OCI-LY3 (cell line): ENCODE data around the gene ROPN1.
"Not testable (repeated sequence)": the region's sequence is repeated elsewhere in the genome, so short reads cannot be mapped to it uniquely, and the experiment has no call there.

ENCODE experiments used
- H2AFZ ChIP-seq: fragments of 200-600, 300-600 bp; shearing (Covaris generic); 2 replicates; pipeline ENCODE4 v1.6.0; 2014; ENCODE audit warnings: antibody characterized with exemption, low read depth, low read length
- H3K27ac ChIP-seq: fragments of 200-600, 300-600 bp; sonication (generic); 2 replicates; pipeline ENCODE4 v1.5.1; 2014; ENCODE audit warnings: mild to moderate bottlenecking, low read length, moderate library complexity, mixed read lengths
- H3K27me3 ChIP-seq: fragments of 200-600, 300-600 bp; sonication (generic); 2 replicates; pipeline ENCODE4 v1.6.1; 2014; ENCODE audit warnings: low read depth, low read length, mixed read lengths
- H3K36me3 ChIP-seq: fragments of 200-600, 300-600 bp; sonication (generic); replicated peaks from 2 replicates; pipeline ENCODE3; 2014; ENCODE audit warnings: low read depth, low read length, mixed read lengths
- H3K4me1 ChIP-seq: fragments of 300-600, 200-600 bp; sonication (generic); 2 replicates; pipeline ENCODE4 v1.6.1; 2014; ENCODE audit warnings: low read length, mixed read lengths
- H3K4me2 ChIP-seq: fragments of 200-600, 300-600 bp; sonication (generic); 2 replicates; pipeline ENCODE4 v1.6.1; 2014; ENCODE audit warnings: low read length, mixed read lengths
- H3K4me3 ChIP-seq: fragments of 300-600, 200-600 bp; sonication (generic); 2 replicates; pipeline ENCODE4 v1.5.1; 2014; ENCODE audit warnings: antibody characterized with exemption, mild to moderate bottlenecking, low read length, moderate library complexity
- H3K79me2 ChIP-seq: fragments of 300-600, 200-600 bp; shearing (Covaris generic); 2 replicates; pipeline ENCODE4 v1.6.1; 2014; ENCODE audit warnings: mild to moderate bottlenecking, low read length, mixed read lengths
- H3K9ac ChIP-seq: fragments of 300-600, 200-600 bp; shearing (Covaris generic); 2 replicates; pipeline ENCODE4 v1.6.0; 2014; ENCODE audit warnings: mild to moderate bottlenecking, low read length, moderate library complexity
- H3K9me3 ChIP-seq: fragments of 200-600, 300-600 bp; shearing (Covaris generic); 2 replicates; pipeline ENCODE4 v1.6.1; 2014; ENCODE audit warnings: low read length, mixed read lengths; ENCODE audit not compliant: insufficient read depth
- H4K20me1 ChIP-seq: fragments of 200-600, 300-600 bp; sonication (generic); 2 replicates; pipeline ENCODE4 v1.6.1; 2016; ENCODE audit warnings: low read length, mixed read lengths; ENCODE audit not compliant: insufficient read depth
- EZH2phosphoT487 ChIP-seq: fragments of 200-600 bp; shearing (Covaris generic); IDR thresholded peaks from 2 replicates; pipeline ENCODE4 v1.6.1; 2018; ENCODE audit warnings: antibody characterized with exemption, mixed run types, low read depth
- TF ChIP-seq, protein P1 (sequence below): fragments of 200-600, 300-600 bp; sonication (generic); IDR thresholded peaks from 2 replicates; pipeline ENCODE4 v1.5.1; 2014; ENCODE audit warnings: antibody characterized with exemption, low read length, low read depth

The ROPN1 gene

DNA sequence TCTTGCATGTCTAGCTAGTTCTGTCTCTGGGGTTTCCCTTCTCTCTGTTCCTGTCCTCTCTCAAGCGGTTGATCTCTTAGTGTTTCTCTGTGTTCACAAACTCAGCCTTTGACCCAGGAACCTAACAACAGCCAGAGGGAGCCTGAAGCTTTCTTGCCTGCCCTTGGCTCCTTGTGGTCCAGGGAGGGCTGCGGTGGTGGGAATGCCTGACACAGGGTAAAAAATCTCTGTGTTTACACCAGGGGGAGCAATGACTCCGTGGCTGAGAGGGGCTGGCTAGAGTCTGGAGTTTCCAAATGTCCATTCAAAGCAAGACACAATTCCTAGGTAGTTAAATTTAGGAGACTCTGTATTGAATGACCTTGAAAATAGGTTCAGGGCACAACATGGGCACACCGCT, 24.6 kb upstream of the ROPN1 start:
- H3K9me3 ChIP-seq, H3K36me3 ChIP-seq, H3K27ac ChIP-seq, H3K4me2 ChIP-seq, H3K79me2 ChIP-seq, H2AFZ ChIP-seq, H3K4me1 ChIP-seq, H3K4me3 ChIP-seq, H3K9ac ChIP-seq, H4K20me1 ChIP-seq: not testable (repeated sequence)
- peaks cover 20% of the 10 kb centered on the region; the same call in 1 of the 2 replicates for H3K27me3 ChIP-seq
- TF ChIP-seq, protein P1, sequence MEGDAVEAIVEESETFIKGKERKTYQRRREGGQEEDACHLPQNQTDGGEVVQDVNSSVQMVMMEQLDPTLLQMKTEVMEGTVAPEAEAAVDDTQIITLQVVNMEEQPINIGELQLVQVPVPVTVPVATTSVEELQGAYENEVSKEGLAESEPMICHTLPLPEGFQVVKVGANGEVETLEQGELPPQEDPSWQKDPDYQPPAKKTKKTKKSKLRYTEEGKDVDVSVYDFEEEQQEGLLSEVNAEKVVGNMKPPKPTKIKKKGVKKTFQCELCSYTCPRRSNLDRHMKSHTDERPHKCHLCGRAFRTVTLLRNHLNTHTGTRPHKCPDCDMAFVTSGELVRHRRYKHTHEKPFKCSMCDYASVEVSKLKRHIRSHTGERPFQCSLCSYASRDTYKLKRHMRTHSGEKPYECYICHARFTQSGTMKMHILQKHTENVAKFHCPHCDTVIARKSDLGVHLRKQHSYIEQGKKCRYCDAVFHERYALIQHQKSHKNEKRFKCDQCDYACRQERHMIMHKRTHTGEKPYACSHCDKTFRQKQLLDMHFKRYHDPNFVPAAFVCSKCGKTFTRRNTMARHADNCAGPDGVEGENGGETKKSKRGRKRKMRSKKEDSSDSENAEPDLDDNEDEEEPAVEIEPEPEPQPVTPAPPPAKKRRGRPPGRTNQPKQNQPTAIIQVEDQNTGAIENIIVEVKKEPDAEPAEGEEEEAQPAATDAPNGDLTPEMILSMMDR: peak; percentile 30

DNA sequence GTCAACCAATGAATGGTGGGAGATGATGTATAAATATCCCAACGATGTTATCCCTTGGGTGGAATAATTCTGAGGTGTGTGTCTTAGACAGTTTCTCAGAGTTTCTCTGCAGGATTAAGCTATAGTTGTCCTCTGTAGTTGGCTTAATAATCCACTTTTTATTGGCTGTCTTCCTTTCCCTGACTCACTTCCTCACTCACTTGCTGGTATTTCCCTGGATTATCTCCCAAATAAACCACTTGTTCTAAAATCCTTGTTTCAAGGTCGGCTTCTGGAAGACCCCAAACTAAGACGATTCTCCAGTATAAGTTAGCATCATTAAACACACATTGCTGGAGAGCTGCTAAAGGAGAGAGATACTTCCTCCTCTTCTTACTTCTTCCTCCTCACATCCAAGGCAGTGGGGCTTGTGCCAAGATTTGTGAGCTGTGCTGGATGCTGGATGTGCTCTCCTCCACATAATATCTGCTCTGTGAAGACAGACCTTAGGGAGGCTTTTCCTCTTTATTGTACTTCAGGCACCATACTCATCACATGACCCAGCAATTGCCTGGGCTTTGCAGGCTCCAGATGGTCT, 22.5 kb upstream of the ROPN1 start:
- Histone ChIP-seq H3K4me1 (no peaks in the 10 kb centered on the region), H3K9me3 (no peaks in the 10 kb centered on the region), H3K9ac (no peak overlapping the region), H3K27me3 (peaks cover 17% of the 10 kb centered on the region; the same call in 1 of the 2 replicates), H3K4me2 (no peak overlapping the region), H3K4me3 (no peak overlapping the region), H4K20me1 (no peaks in the 10 kb centered on the region), H3K79me2 (no peaks in the 10 kb centered on the region), H3K27ac (no peak overlapping the region), H3K36me3 (no peaks in the 10 kb centered on the region), H2AFZ (no peak overlapping the region)
- no peak for TF ChIP-seq EZH2phosphoT487
- TF ChIP-seq, protein P1: no peak

DNA sequence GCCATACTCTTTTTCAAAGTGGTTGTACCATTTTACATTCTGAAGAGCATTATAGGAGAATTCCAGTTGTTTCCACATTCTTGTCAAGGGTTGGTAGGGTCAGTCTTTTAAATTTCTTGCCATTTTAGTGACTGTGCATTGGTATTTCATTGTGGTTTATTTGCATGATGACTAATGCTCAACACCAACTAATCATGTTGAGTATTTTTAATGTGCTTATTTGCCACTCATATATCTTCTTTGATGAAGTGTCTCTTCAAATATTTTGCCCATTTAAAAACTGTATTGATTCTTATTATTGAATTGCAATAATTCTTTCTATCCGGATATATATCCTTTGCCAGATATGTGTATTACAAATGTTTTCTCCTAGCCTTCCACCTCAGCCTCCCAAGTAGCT, 16.4 kb upstream of the ROPN1 start:
- H3K4me1 ChIP-seq: peaks cover 13% of the 10 kb centered on the region
- not testable (repeated sequence) for H3K4me2 ChIP-seq, H3K9me3 ChIP-seq, H3K79me2 ChIP-seq, H3K4me3 ChIP-seq, H2AFZ ChIP-seq, H3K27ac ChIP-seq, H3K36me3 ChIP-seq, H3K9ac ChIP-seq, H3K27me3 ChIP-seq, H4K20me1 ChIP-seq

DNA sequence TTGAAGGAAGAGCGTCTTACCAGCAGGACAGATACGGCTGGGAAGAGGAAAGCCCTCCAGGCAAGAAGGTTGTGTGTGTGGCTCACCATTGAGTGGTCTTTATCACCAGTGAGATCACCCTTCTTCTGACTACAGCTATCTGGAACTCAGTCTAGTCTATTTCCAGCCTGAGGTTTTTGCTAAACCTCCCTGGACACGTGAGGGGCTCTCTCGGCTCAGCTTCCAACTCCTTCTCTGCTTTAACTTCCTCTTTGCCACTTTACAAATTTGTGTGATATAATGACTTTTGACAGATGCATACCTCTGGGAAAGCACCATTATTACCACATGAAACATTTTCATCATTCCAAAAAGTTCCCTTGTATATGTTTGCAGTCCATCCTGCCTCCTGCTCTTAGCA, 15.3 kb upstream of the ROPN1 start:
- H3K4me2 ChIP-seq: peak overlapping the region; percentile 45
- H4K20me1 ChIP-seq: no peaks in the 10 kb centered on the region
- no peaks in the 10 kb centered on the region for H3K9me3 ChIP-seq
- no peak overlapping the region for H3K4me3 ChIP-seq
- no peaks in the 10 kb centered on the region for H3K36me3 ChIP-seq
- H3K27me3 ChIP-seq: no peaks in the 10 kb centered on the region
- no peak overlapping the region for H2AFZ ChIP-seq
- TF ChIP-seq, protein P1: no peak
- TF ChIP-seq EZH2phosphoT487: no peak
- H3K79me2 ChIP-seq: no peaks in the 10 kb centered on the region
- no peak overlapping the region for H3K27ac ChIP-seq
- no peak overlapping the region for H3K9ac ChIP-seq
- H3K4me1 ChIP-seq: peaks cover 13% of the 10 kb centered on the region

DNA sequence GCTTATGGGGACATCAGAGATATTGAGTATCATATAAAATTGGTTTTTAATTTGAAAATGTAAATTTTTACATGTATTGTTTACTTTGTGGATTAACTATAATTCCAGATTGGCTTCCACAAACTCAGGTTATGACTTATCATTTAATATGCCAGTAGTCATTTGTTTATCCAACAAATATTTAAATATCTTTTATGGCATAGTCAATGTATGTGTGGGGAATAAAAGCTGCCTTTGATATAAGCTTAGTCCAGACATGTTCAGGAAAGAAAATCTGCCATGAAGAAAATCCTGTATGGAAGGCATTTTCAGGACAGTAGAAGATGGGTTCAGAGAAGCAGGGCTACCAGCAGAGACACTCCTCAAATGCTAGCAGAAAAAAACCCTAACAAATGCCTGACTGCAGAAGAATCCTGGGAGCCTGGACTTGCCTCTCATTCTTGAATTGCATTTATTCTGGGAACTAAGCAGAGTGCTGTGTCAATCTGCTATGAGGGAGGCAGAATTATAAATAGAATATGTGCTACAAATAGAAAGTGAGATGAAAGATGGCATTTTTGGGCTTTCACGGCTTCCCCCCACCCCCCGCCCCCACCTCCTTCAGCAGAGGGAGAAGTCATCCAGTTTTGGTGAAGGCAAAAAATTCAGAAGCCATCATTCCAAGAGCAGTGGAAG, 10.6 kb upstream of the ROPN1 start:
- not testable (repeated sequence) for H3K36me3 ChIP-seq, H3K79me2 ChIP-seq, H2AFZ ChIP-seq, H3K4me3 ChIP-seq, H3K9ac ChIP-seq, H3K9me3 ChIP-seq, H3K27me3 ChIP-seq, H4K20me1 ChIP-seq, H3K4me2 ChIP-seq, H3K27ac ChIP-seq
- H3K4me1 ChIP-seq: peaks cover 11% of the 10 kb centered on the region

DNA sequence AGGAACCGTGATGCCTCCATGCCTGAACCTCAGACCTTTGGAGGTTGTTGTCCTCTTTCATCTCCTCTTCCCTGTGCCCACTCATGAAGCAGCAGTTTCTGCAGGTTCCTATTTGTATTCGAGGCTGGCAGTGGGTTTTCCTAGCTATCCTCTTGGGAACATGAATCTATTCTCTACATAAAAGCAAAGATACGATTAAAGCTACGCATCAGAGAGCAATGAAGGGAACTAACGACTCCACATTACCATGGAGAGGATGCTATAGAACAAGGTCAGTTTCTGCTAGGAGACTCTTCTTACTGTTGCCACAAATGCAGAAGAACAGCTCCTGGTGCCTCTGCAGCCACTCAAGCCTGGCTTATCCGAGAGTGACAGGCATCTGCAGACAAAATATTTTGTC, 9.4 kb upstream of the ROPN1 start:
- H3K4me2 ChIP-seq, H3K27ac ChIP-seq, H3K9ac ChIP-seq, H3K4me1 ChIP-seq, H4K20me1 ChIP-seq, H3K4me3 ChIP-seq, H3K9me3 ChIP-seq, H3K27me3 ChIP-seq, H3K79me2 ChIP-seq, H3K36me3 ChIP-seq, H2AFZ ChIP-seq: not testable (repeated sequence)
